Testis (tissue), 2 donors: ENCODE results near the gene SHROOM3.

Experiments
- CTCF ChIP-seq, 3 experiments: fragments of 450-650 bp in 2 of 3; fragments of 200-600 bp in 1 of 3; sonication (generic) in 1 of 3; IDR thresholded peaks; one replicate each; pipeline ENCODE4 v1.5.1; 2016 to 2019; ENCODE audit warnings: antibody characterized with exemption in 3 of 3, mild to moderate bottlenecking in 2 of 3, moderate library complexity in 1 of 3
- POLR2A ChIP-seq: fragments of 450-650 bp; IDR thresholded peaks from one replicate; pipeline ENCODE4 v1.6.1; 2017; ENCODE audit warnings: antibody characterized with exemption, mild to moderate bottlenecking, moderate library complexity

DNA sequence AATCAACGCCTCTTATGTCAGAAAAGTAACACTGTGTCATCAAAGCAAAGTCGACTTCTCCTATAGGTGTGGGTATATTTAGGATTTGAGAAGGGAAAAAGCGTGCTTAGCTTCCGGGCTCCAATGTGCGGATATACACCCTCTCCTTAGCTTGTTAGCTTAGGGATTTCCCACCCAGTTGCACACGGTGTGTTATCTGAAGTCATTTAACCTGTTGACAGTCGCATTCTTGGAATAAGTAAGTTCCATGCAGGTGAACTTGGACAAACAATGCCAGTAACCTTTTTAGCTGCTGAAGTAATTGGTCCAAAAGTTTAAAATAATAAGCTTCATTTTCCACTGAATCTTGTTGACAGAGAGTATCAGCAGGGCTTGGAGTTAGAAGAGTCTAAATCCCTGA lies 113.7 kb downstream of the SHROOM3 start:
- TF ChIP-seq POLR2A (no peak), CTCF (IDR thresholded peaks at IDR 0.05) (no peak)
